Activated CD4-positive, alpha-beta T cell treated with anti-CD3 and anti-CD28 coated beads, Interleukin-2, amount 10 ng/mL, durations not matched to agents 24 days and 14 days (primary cell): Measurements from ENCODE around the gene NWD2. TPM values are rescaled to one million over a fixed set of nuclear protein-coding genes. Genes with fewer than 3 reads are reported as not detected.
"Not testable (repeated sequence)": the region's sequence is repeated elsewhere in the genome, so short reads cannot be mapped to it uniquely, and the experiment has no call there.

Source experiments
- DNase-seq: peaks from one replicate; pipeline ENCODE4 v3.0.0; 2022
- H3K27ac Mint-ChIP-seq: one replicate; pipeline ENCODE4 v1.8.0; 2022; ENCODE audit warnings: mild to moderate bottlenecking, mixed read lengths
- H3K27me3 Mint-ChIP-seq: one replicate; pipeline ENCODE4 v1.8.0; 2022; ENCODE audit warnings: mixed read lengths
- H3K36me3 Mint-ChIP-seq: one replicate; pipeline ENCODE4 v1.8.0; 2022; ENCODE audit warnings: low read depth, mild to moderate bottlenecking, mixed read lengths
- H3K4me1 Mint-ChIP-seq: one replicate; pipeline ENCODE4 v1.8.0; 2021; ENCODE audit warnings: mixed read lengths
- H3K4me3 Mint-ChIP-seq: one replicate; pipeline ENCODE4 v1.8.0; 2022; ENCODE audit warnings: mild to moderate bottlenecking, moderate library complexity, mixed read lengths
- H3K9me3 Mint-ChIP-seq: one replicate; pipeline ENCODE4 v1.8.0; 2021; ENCODE audit warnings: mixed read lengths
- intact Hi-C: fragments of 100-400 bp; cut with micrococcal nuclease; formaldehyde crosslinking; loops from one replicate; pipeline ENCODE4 v1.15.1; 2023
- total RNA-seq: library from RNA; stranded (reverse); gene quantifications from 2 replicates; pipeline ENCODE4 v1.2.3, GENCODE V29; 2022

Gene NWD2
- total RNA-seq = not detected in 2 replicates

- Mint-ChIP-seq H3K27ac (no peak within 1 kb of the TSS), H3K4me3 (no peak within 1 kb of the TSS), H3K9me3 (no peaks in the 10 kb centered on the region), H3K4me1 (no peaks in the 10 kb centered on the region), H3K27me3 (peaks cover 37% of the 10 kb centered on the region), H3K36me3 (no peaks in the 10 kb centered on the region)
- DNase-seq = no peak
- intact Hi-C loops = no loop called here
Measured at GRCh38 chr4:37244583-37245390, at the start of gene NWD2. Gene NWD2 (plus strand): TSS chr4:37244743. CDS start chr4:37245068, 325 bp downstream.

- H3K36me3 Mint-ChIP-seq = no peaks in the 10 kb centered on the region
- intact Hi-C loops = no loop called here
- DNase-seq = no peak
- H3K27ac Mint-ChIP-seq = no peak overlapping the region
- peaks cover 4% of the 10 kb centered on the region for H3K9me3 Mint-ChIP-seq
- no peaks in the 10 kb centered on the region for H3K4me1 Mint-ChIP-seq
- H3K4me3 Mint-ChIP-seq = no peak overlapping the region
- H3K27me3 Mint-ChIP-seq = no peaks in the 10 kb centered on the region
Measured at GRCh38 chr4:37197899-37198298, 46.6 kb upstream of the NWD2 start.

- H3K27me3 Mint-ChIP-seq, H3K4me1 Mint-ChIP-seq, H3K36me3 Mint-ChIP-seq, H3K4me3 Mint-ChIP-seq, H3K27ac Mint-ChIP-seq, DNase-seq, intact Hi-C loops: not testable (repeated sequence)
- peaks cover 16% of the 10 kb centered on the region for H3K9me3 Mint-ChIP-seq
Measured at GRCh38 chr4:37204740-37205139, 39.8 kb upstream of the NWD2 start.

GRCh38 chr4:37216209-37216608 is 28.3 kb upstream of the NWD2 start:
- Mint-ChIP-seq H3K27ac (no peak overlapping the region), H3K9me3 (no peaks in the 10 kb centered on the region), H3K4me1 (no peaks in the 10 kb centered on the region), H3K4me3 (no peak overlapping the region), H3K27me3 (no peaks in the 10 kb centered on the region), H3K36me3 (no peaks in the 10 kb centered on the region)
- no peak for DNase-seq
- intact Hi-C loops = no loop called here

- Mint-ChIP-seq H3K4me1 (no peaks in the 10 kb centered on the region), H3K9me3 (no peaks in the 10 kb centered on the region), H3K27ac (no peak overlapping the region), H3K36me3 (no peaks in the 10 kb centered on the region), H3K4me3 (no peak overlapping the region), H3K27me3 (no peaks in the 10 kb centered on the region)
- DNase-seq = no peak
- intact Hi-C loops = no loop called here
Measured at GRCh38 chr4:37219242-37219641, 25.3 kb upstream of the NWD2 start.

- Mint-ChIP-seq H3K9me3 (no peaks in the 10 kb centered on the region), H3K36me3 (no peaks in the 10 kb centered on the region), H3K4me1 (no peaks in the 10 kb centered on the region)
Measured at GRCh38 chr4:37219990-37220389, 24.6 kb upstream of the NWD2 start.

GRCh38 chr4:37220685-37221084 is 23.9 kb upstream of the NWD2 start:
- H3K27ac Mint-ChIP-seq = no peak overlapping the region

More at GRCh38 chr4:37219990-37220389, 24.6 kb upstream of the NWD2 start:
- no peak overlapping the region for H3K27ac Mint-ChIP-seq
- no peak for DNase-seq
- intact Hi-C loops = no loop called here
- H3K4me3 Mint-ChIP-seq = no peak overlapping the region
- H3K27me3 Mint-ChIP-seq = no peaks in the 10 kb centered on the region

GRCh38 chr4:37223732-37224131 is 20.8 kb upstream of the NWD2 start:
- H3K27ac Mint-ChIP-seq = no peak overlapping the region
- intact Hi-C loops = no loop called here
- no peaks in the 10 kb centered on the region for H3K4me1 Mint-ChIP-seq
- no peaks in the 10 kb centered on the region for H3K36me3 Mint-ChIP-seq
- no peak for DNase-seq
- H3K27me3 Mint-ChIP-seq = no peaks in the 10 kb centered on the region
- no peak overlapping the region for H3K4me3 Mint-ChIP-seq
- H3K9me3 Mint-ChIP-seq = no peaks in the 10 kb centered on the region

More at GRCh38 chr4:37220685-37221084, 23.9 kb upstream of the NWD2 start:
- Mint-ChIP-seq H3K4me1 (no peaks in the 10 kb centered on the region), H3K4me3 (no peak overlapping the region), H3K27me3 (no peaks in the 10 kb centered on the region), H3K36me3 (no peaks in the 10 kb centered on the region), H3K9me3 (no peaks in the 10 kb centered on the region)
- DNase-seq = no peak
- intact Hi-C loops = no loop called here

- Mint-ChIP-seq H3K36me3 (no peaks in the 10 kb centered on the region), H3K27ac (no peak overlapping the region), H3K4me3 (no peak overlapping the region), H3K4me1 (no peaks in the 10 kb centered on the region), H3K9me3 (no peaks in the 10 kb centered on the region), H3K27me3 (no peaks in the 10 kb centered on the region)
- no peak for DNase-seq
- intact Hi-C loops = no loop called here
Measured at GRCh38 chr4:37224854-37225253, 19.7 kb upstream of the NWD2 start.

- no peak for DNase-seq
- H3K9me3 Mint-ChIP-seq = no peaks in the 10 kb centered on the region
- H3K4me1 Mint-ChIP-seq = no peaks in the 10 kb centered on the region
Measured at GRCh38 chr4:37225778-37226177, 18.8 kb upstream of the NWD2 start.

GRCh38 chr4:37232315-37232714 is 12.2 kb upstream of the NWD2 start:
- H3K4me1 Mint-ChIP-seq = no peaks in the 10 kb centered on the region
- no peak for DNase-seq
- no peak overlapping the region for H3K27ac Mint-ChIP-seq
- H3K36me3 Mint-ChIP-seq = no peaks in the 10 kb centered on the region
- intact Hi-C loops = no loop called here
- no peak overlapping the region for H3K4me3 Mint-ChIP-seq
- H3K9me3 Mint-ChIP-seq = no peaks in the 10 kb centered on the region
- no peaks in the 10 kb centered on the region for H3K27me3 Mint-ChIP-seq

More at GRCh38 chr4:37225778-37226177, 18.8 kb upstream of the NWD2 start:
- no peaks in the 10 kb centered on the region for H3K36me3 Mint-ChIP-seq
- H3K27ac Mint-ChIP-seq = no peak overlapping the region
- no peaks in the 10 kb centered on the region for H3K27me3 Mint-ChIP-seq
- no peak overlapping the region for H3K4me3 Mint-ChIP-seq
- intact Hi-C loops = no loop called here

GRCh38 chr4:37236165-37236564 is 8.4 kb upstream of the NWD2 start:
- Mint-ChIP-seq H3K27ac (no peak overlapping the region), H3K4me3 (no peak overlapping the region), H3K9me3 (no peaks in the 10 kb centered on the region), H3K27me3 (peaks cover 3% of the 10 kb centered on the region), H3K4me1 (no peaks in the 10 kb centered on the region), H3K36me3 (no peaks in the 10 kb centered on the region)
- intact Hi-C loops = no loop called here
- DNase-seq = no peak

GRCh38 chr4:37241647-37242046 is 2.9 kb upstream of the NWD2 start:
- Mint-ChIP-seq H3K4me3 (no peak overlapping the region), H3K27me3 (peaks cover 35% of the 10 kb centered on the region), H3K4me1 (no peaks in the 10 kb centered on the region), H3K36me3 (no peaks in the 10 kb centered on the region), H3K27ac (no peak overlapping the region), H3K9me3 (no peaks in the 10 kb centered on the region)
- no peak for DNase-seq
- intact Hi-C loops = no loop called here

- peaks cover 38% of the 10 kb centered on the region for H3K27me3 Mint-ChIP-seq
- H3K9me3 Mint-ChIP-seq = no peaks in the 10 kb centered on the region
- no peak for DNase-seq
- H3K4me3 Mint-ChIP-seq = no peak overlapping the region
- no peaks in the 10 kb centered on the region for H3K36me3 Mint-ChIP-seq
- intact Hi-C loops = no loop called here
- H3K27ac Mint-ChIP-seq = no peak overlapping the region
- H3K4me1 Mint-ChIP-seq = no peaks in the 10 kb centered on the region
Measured at GRCh38 chr4:37243051-37243450, 1.5 kb upstream of the NWD2 start.
